Measurements from ENCODE around the gene KIRREL3. TPM values are rescaled to one million over a fixed set of nuclear protein-coding genes. Genes with fewer than 3 reads are reported as not detected.

The KIRREL3 gene
- total and polyA plus RNA-seq, 9 of the 15 experiments (the other 6 are each of a cell fraction or from before 2014, with no cell fraction given) = 0.04 to 0.10 TPM; not detected in 7

GRCh38 chr11:126380909-126381308 lies 619.7 kb downstream of the KIRREL3 start:
- WGBS (ENCODE audit: insufficient coverage, low coverage, missing lambda C conversion rate) = 45% methylated on average over 4 of the region's 4 CpGs
- no TSS peak for BruUV-seq (replicated peaks)
- H3K4me1 ChIP-seq (replicated peaks in 1 of 2; ENCODE audit: control insufficient read depth in 2 of 2, insufficient read depth in 2 of 2, low read length in 2 of 2) = peaks cover 0 to 5% of the 10 kb centered on the region in 2 experiments; a peak in 2 of 5 replicates
- ATAC-seq = no peak
- intact Hi-C loops (cut with micrococcal nuclease) = no loop called here
- no peak overlapping the region for H3K4me3 ChIP-seq
- no peaks in the 10 kb centered on the region for H3K27me3 ChIP-seq (ENCODE audit: control insufficient read depth in 2 of 2, insufficient read depth in 2 of 2, low read length in 2 of 2)
- in situ Hi-C loops (cut with MboI) = no loop called here
- H3K9me1 ChIP-seq (ENCODE audit: control insufficient read depth, insufficient read depth, low read length) = no peaks in the 10 kb centered on the region
- DNase-seq (ENCODE audit: extremely low read depth in 1 of 4, low spot score in 3 of 4) = no peak
- FAIRE-seq = no peak
- H3K27ac ChIP-seq (ENCODE audit: extremely low read depth, low read depth, low read length) = no peak overlapping the region
- H3K36me3 ChIP-seq (ENCODE audit: control insufficient read depth, insufficient read depth, low read length) = no peaks in the 10 kb centered on the region
- ChIA-PET POLR2A (interaction anchor here (0.7 kb wide), 1 partner anchor 11 kb away, joined by 3 read pairs; no protein-coding TSS in a partner anchor), CTCF (ENCODE audit: low intra/inter-chr PET ratio) (no interaction called here)
- H3K9me3 ChIP-seq (replicated peaks; ENCODE audit: control insufficient read depth, insufficient read depth, low read depth, low read length) = no peaks in the 10 kb centered on the region
- peaks cover 8% of the 10 kb centered on the region; the same call in 1 of the 2 replicates for H4K20me1 ChIP-seq (replicated peaks; ENCODE audit: control insufficient read depth, insufficient read depth, low read length)
- H3K79me2 ChIP-seq (ENCODE audit: control insufficient read depth, insufficient read depth, low read length) = no peaks in the 10 kb centered on the region
- no peak overlapping the region for H3K4me2 ChIP-seq (ENCODE audit: insufficient read depth, low read length)
- TF ChIP-seq XRCC5 (IDR thresholded peaks at IDR 0.05; ENCODE audit: low read depth, low read length) (no peak), ZBTB17 (CRISPR knock-in tag; IDR thresholded peaks at IDR 0.05) (no peak), ZNF695 (CRISPR knock-in tag; IDR thresholded peaks at IDR 0.05) (no peak), AFF1 (IDR thresholded peaks at IDR 0.05; ENCODE audit: low read depth in 1 of 2, partially characterized antibody in 2 of 2) (no peak), ZBTB7A (IDR thresholded peaks at IDR 0.05; ENCODE audit: borderline replicate concordance, control insufficient read depth, low read depth, low read length) (no peak), FOSL1 (tag; conservative IDR thresholded peaks at IDR 0.05) (no peak), ESRRB (CRISPR knock-in tag; IDR thresholded peaks at IDR 0.05; ENCODE audit: borderline replicate concordance) (no peak), ZNF12 (CRISPR knock-in tag; IDR thresholded peaks at IDR 0.05) (no peak), ZNF354B (CRISPR knock-in tag; IDR thresholded peaks at IDR 0.05) (no peak), ZNF311 (CRISPR knock-in tag; IDR thresholded peaks at IDR 0.05) (no peak), TEAD1 (CRISPR knock-in tag; IDR thresholded peaks at IDR 0.05) (no peak), CXXC5 (CRISPR knock-in tag; IDR thresholded peaks at IDR 0.05) (no peak), POU5F1 (IDR thresholded peaks at IDR 0.05; ENCODE audit: borderline replicate concordance, low read depth, low read length, partially characterized antibody) (no peak), ZNF668 (CRISPR knock-in tag; IDR thresholded peaks at IDR 0.05) (no peak), ZNF165 (CRISPR knock-in tag; IDR thresholded peaks at IDR 0.05; ENCODE audit: borderline replicate concordance) (no peak), NFRKB (IDR thresholded peaks at IDR 0.05; ENCODE audit: low read depth) (no peak), MCM7 (IDR thresholded peaks at IDR 0.05) (no peak)
- H2AFZ ChIP-seq (ENCODE audit: low read depth, low read length) = no peak overlapping the region
- no peak overlapping the region for H3K9ac ChIP-seq (ENCODE audit: insufficient read depth in 1 of 2, low read depth in 2 of 2, low read length in 2 of 2)

All from K562 (cell line).